OCI-LY7 (cell line): ENCODE measurements around the gene SLC25A24. TPM values are rescaled to one million over a fixed set of nuclear protein-coding genes. Genes with fewer than 3 reads are reported as not detected.

Experiments used
- BruUV-seq: library from RNA; stranded (reverse); fragments of 400-500 nt; replicated peaks from 2 replicates; lab custom pipeline; 2021; lab: Mats Ljungman, UMichigan
- CTCF ChIA-PET: fragments of 300-600 bp; sonication (Branson Sonifier 250); formaldehyde crosslinking; loops from one replicate; lab custom pipeline; 2022; ENCODE audit warnings: antibody characterized with exemption; ENCODE audit not compliant: unreplicated experiment; lab: Charles Lee
- POLR2A ChIA-PET: fragments of 300-600 bp; sonication (Branson Sonifier 250); formaldehyde crosslinking; loops from one replicate; lab custom pipeline; 2022; ENCODE audit warnings: antibody characterized with exemption; lab: Charles Lee
- DNase-seq: peaks from one replicate; pipeline ENCODE4 v3.0.0-alpha.2; 2015; ENCODE audit warnings: low spot score
- H2AFZ ChIP-seq: fragments of 200-600 bp; sonication (generic), shearing (Covaris generic); 2 replicates; pipeline ENCODE4 v1.6.1; 2014; ENCODE audit warnings: mild to moderate bottlenecking, antibody characterized with exemption, low read length, moderate library complexity
- H3K27ac ChIP-seq: fragments of 200-600 bp; sonication (generic); 2 replicates; pipeline ENCODE4 v1.5.1; 2014; ENCODE audit warnings: mixed run types, low read depth, mild to moderate bottlenecking, moderate library complexity, low read length, inconsistent platforms; ENCODE audit not compliant: poor library complexity, severe bottlenecking
- H3K36me3 ChIP-seq: fragments of 200-600 bp; sonication (generic); 2 replicates; pipeline ENCODE4 v1.6.1; 2014; ENCODE audit warnings: mild to moderate bottlenecking, antibody characterized with exemption, low read length, moderate library complexity, mixed read lengths; ENCODE audit not compliant: insufficient read depth
- H3K4me1 ChIP-seq: fragments of 200-600 bp; sonication (generic); 2 replicates; pipeline ENCODE4 v1.5.1; 2014; ENCODE audit warnings: mild to moderate bottlenecking, low read length; ENCODE audit not compliant: insufficient read depth, poor library complexity, severe bottlenecking
- H3K4me2 ChIP-seq: fragments of 200-600 bp; sonication (generic); 2 replicates; pipeline ENCODE4 v1.6.1; 2014; ENCODE audit warnings: mild to moderate bottlenecking, low read length
- H3K4me3 ChIP-seq: fragments of 200-600 bp; sonication (generic); 2 replicates; pipeline ENCODE4 v1.5.1; 2014; ENCODE audit warnings: mild to moderate bottlenecking, low read depth, low read length; ENCODE audit not compliant: poor library complexity, severe bottlenecking
- H3K79me2 ChIP-seq: fragments of 200-600 bp; sonication (generic); 2 replicates; pipeline ENCODE4 v1.6.1; 2016; ENCODE audit warnings: low read depth, mild to moderate bottlenecking, low read length, moderate library complexity, mixed read lengths; ENCODE audit not compliant: insufficient read depth
- H3K9me2 ChIP-seq: fragments of 200-600 bp; sonication (generic); 2 replicates; pipeline ENCODE4 v1.6.1; 2016; ENCODE audit warnings: mild to moderate bottlenecking, low read length, mixed read lengths; ENCODE audit not compliant: insufficient read depth
- H3K9me3 ChIP-seq: fragments of 200-600 bp; sonication (generic); 2 replicates; pipeline ENCODE4 v1.6.1; 2014; ENCODE audit warnings: mild to moderate bottlenecking, mixed run types, low read length, mixed read lengths
- H4K20me1 ChIP-seq: fragments of 200-600 bp; sonication (generic); 2 replicates; pipeline ENCODE4 v1.6.1; 2014; ENCODE audit warnings: mild to moderate bottlenecking, antibody characterized with exemption, low read length, moderate library complexity, mixed read lengths; ENCODE audit not compliant: insufficient read depth
- CTCF ChIP-seq: fragments of 200-600 bp; sonication (generic); conservative IDR thresholded peaks from 2 replicates; pipeline ENCODE4 v1.5.1; 2014; ENCODE audit warnings: mild to moderate bottlenecking, antibody characterized with exemption, low read length, moderate library complexity, mixed read lengths
- EZH2phosphoT487 ChIP-seq: fragments of 200-600 bp; sonication (generic); IDR thresholded peaks from 2 replicates; pipeline ENCODE4 v1.6.1; 2018; ENCODE audit warnings: low read depth, borderline replicate concordance, mild to moderate bottlenecking, mixed run types, antibody characterized with exemption, low read length, moderate library complexity, mixed read lengths
- intact Hi-C: fragments of 100-400 bp; cut with micrococcal nuclease; formaldehyde crosslinking; loops from one replicate; pipeline ENCODE4 v1.10.0; 2022; ENCODE audit not compliant: unreplicated experiment
- total RNA-seq, 2 experiments: library from RNA; depleted of rRNA in 1 of 2; stranded (reverse); fragments of >200 nt in 1 of 2; shearing (Covaris generic) in 1 of 2; gene quantifications; 2 replicates each; pipeline ENCODE4 v1.2.3, GENCODE V29; 2014 to 2022

Gene SLC25A24
- total RNA-seq, 2 experiments from 2014 or later, result not detected

- no TSS peak for BruUV-seq
- H3K4me2 ChIP-seq, result no peak overlapping the region
- no peak for DNase-seq
- no peaks in the 10 kb centered on the region for H3K9me2 ChIP-seq
- H3K79me2 ChIP-seq, result no peaks in the 10 kb centered on the region
- H3K4me1 ChIP-seq, result no peaks in the 10 kb centered on the region
- intact Hi-C loops, result no loop called here
- ChIA-PET POLR2A (interaction anchor here (0.6 kb wide), 1 partner anchor 67 kb away, joined by 5 read pairs; no protein-coding TSS in a partner anchor), CTCF (no interaction called here)
- no peaks in the 10 kb centered on the region for H3K9me3 ChIP-seq
- H3K4me3 ChIP-seq, result no peak overlapping the region
- H3K27ac ChIP-seq, result no peak overlapping the region
- H4K20me1 ChIP-seq, result no peaks in the 10 kb centered on the region
- TF ChIP-seq CTCF (no peak), EZH2phosphoT487 (no peak)
- H2AFZ ChIP-seq, result no peak overlapping the region
- no peaks in the 10 kb centered on the region for H3K36me3 ChIP-seq
Observed at GRCh38 chr1:108154314-108154713, 45.8 kb downstream of the SLC25A24 start.

GRCh38 chr1:108152782-108153222 is 47.3 kb downstream of the SLC25A24 start:
- no TSS peak for BruUV-seq

More at GRCh38 chr1:108152782-108153222, 47.3 kb downstream of the SLC25A24 start:
- DNase-seq, result no peak
- TF ChIP-seq CTCF (no peak), EZH2phosphoT487 (no peak)
- no peak overlapping the region for H3K4me2 ChIP-seq
- no peaks in the 10 kb centered on the region for H3K4me1 ChIP-seq
- ChIA-PET POLR2A (no interaction called here), CTCF (no interaction called here)
- H3K9me2 ChIP-seq, result no peaks in the 10 kb centered on the region
- no peaks in the 10 kb centered on the region for H4K20me1 ChIP-seq
- H3K9me3 ChIP-seq, result no peaks in the 10 kb centered on the region
- no peaks in the 10 kb centered on the region for H3K36me3 ChIP-seq
- no peaks in the 10 kb centered on the region for H3K79me2 ChIP-seq
- no peak overlapping the region for H3K4me3 ChIP-seq
- no peak overlapping the region for H2AFZ ChIP-seq
- intact Hi-C loops, result no loop called here
- H3K27ac ChIP-seq, result no peak overlapping the region
